ENCODE results near the gene SYTL1. TPM values are rescaled to one million over a fixed set of nuclear protein-coding genes. Genes with fewer than 3 reads are reported as not detected.

SYTL1 gene
- total and polyA plus RNA-seq, 9 of the 15 experiments (the other 6 are each of a cell fraction or from before 2014, with no cell fraction given) = 0.04 to 9.3 (median 1.7) TPM

DNA sequence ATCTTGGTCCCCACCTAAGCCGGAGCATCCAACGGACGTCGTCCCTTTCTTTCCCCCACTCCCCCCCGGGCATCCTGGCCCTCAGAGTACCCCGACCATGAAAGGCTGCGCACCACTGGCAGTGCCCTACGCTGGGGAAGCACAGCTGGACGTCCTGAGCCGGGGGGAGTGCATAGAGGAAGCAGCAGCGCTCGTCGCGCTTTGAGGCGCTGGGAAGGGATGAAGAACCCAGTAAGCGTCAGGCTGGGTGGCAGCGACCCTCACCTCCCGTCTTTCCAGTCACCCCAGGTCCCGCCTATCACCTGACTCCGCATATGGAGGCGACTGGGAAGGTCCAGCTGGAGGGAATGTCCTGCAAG is 19.2 kb downstream of the SYTL1 start:
- no peak overlapping the region for H2AFZ ChIP-seq (ENCODE audit: low read depth, low read length)
- in situ Hi-C loops (cut with MboI) (no loop called here), intact Hi-C loops (cut with micrococcal nuclease) (loop anchor here (10.0 kb wide), 1 partner anchor 166 kb away; no protein-coding TSS in a partner anchor)
- peaks cover 18 to 70% of the 10 kb centered on the region in 2 experiments for H3K4me1 ChIP-seq (replicated peaks in 1 of 2; ENCODE audit: control insufficient read depth in 2 of 2, insufficient read depth in 2 of 2, low read length in 2 of 2)
- no peak for DNase-seq (ENCODE audit: extremely low read depth in 1 of 4, low spot score in 3 of 4)
- no TSS peak for BruUV-seq (replicated peaks)
- H3K9me1 ChIP-seq (ENCODE audit: control insufficient read depth, insufficient read depth, low read length) = no peaks in the 10 kb centered on the region
- H3K79me2 ChIP-seq (ENCODE audit: control insufficient read depth, insufficient read depth, low read length) = no peaks in the 10 kb centered on the region
- FAIRE-seq = no peak
- ChIA-PET POLR2A (interaction anchor here (0.6 to 1.0 kb wide), 3 partner anchors 9 to 75 kb away, joined by 3 read pairs; no protein-coding TSS in a partner anchor), CTCF (ENCODE audit: low intra/inter-chr PET ratio) (no interaction called here)
- H3K9ac ChIP-seq (ENCODE audit: insufficient read depth in 1 of 2, low read depth in 2 of 2, low read length in 2 of 2) = peak overlapping the region in 1 of 2 experiments; percentile 1; a peak in 2 of 4 replicates
- H4K20me1 ChIP-seq (replicated peaks; ENCODE audit: control insufficient read depth, insufficient read depth, low read length) = peaks cover 10% of the 10 kb centered on the region; the same call in 1 of the 2 replicates
- ATAC-seq = no peak
- WGBS (ENCODE audit: insufficient coverage, low coverage, missing lambda C conversion rate) = 85% methylated on average over 16 of the region's 21 CpGs
- H3K9me3 ChIP-seq (replicated peaks; ENCODE audit: control insufficient read depth, insufficient read depth, low read depth, low read length) = no peaks in the 10 kb centered on the region
- no peak overlapping the region for H3K4me2 ChIP-seq (ENCODE audit: insufficient read depth, low read length)
- no peak overlapping the region for H3K27ac ChIP-seq (ENCODE audit: extremely low read depth, low read depth, low read length)
- no peak for TF ChIP-seq SAFB2 (IDR thresholded peaks at IDR 0.05; ENCODE audit: borderline replicate concordance, low read depth, low read length, severe bottlenecking)
- 0 out of 2 replicates have a peak, but pooled peaks have one; percentile 4 for TF ChIP-seq HNRNPL (IDR thresholded peaks at IDR 0.05; ENCODE audit: low read depth, low read length)
- peak; percentile 42 for TF ChIP-seq POLR2G (IDR thresholded peaks at IDR 0.05; ENCODE audit: low read depth, low read length)
- no peak for TF ChIP-seq GTF2E2 (tag; IDR thresholded peaks at IDR 0.05)
- peak; percentile 24; the same call in 1 of the 2 replicates for TF ChIP-seq RBFOX2 (IDR thresholded peaks at IDR 0.05; ENCODE audit: low read depth, low read length)
- no peak overlapping the region for H3K4me3 ChIP-seq
- no peaks in the 10 kb centered on the region for H3K27me3 ChIP-seq (ENCODE audit: control insufficient read depth in 2 of 2, insufficient read depth in 2 of 2, low read length in 2 of 2)
- H3K36me3 ChIP-seq (ENCODE audit: control insufficient read depth, insufficient read depth, low read length) = peaks cover 6% of the 10 kb centered on the region; the same call in 1 of the 3 replicates

- Histone ChIP-seq H3K27me3 (ENCODE audit: control insufficient read depth in 2 of 2, insufficient read depth in 2 of 2, low read length in 2 of 2) (no peaks in the 10 kb centered on the region), H3K9me1 (ENCODE audit: control insufficient read depth, insufficient read depth, low read length) (no peaks in the 10 kb centered on the region), H3K9ac (ENCODE audit: insufficient read depth in 1 of 2, low read depth in 2 of 2, low read length in 2 of 2) (no peak overlapping the region), H3K79me2 (ENCODE audit: control insufficient read depth, insufficient read depth, low read length) (no peaks in the 10 kb centered on the region), H3K27ac (ENCODE audit: extremely low read depth, low read depth, low read length) (no peak overlapping the region), H2AFZ (ENCODE audit: low read depth, low read length) (no peak overlapping the region), H3K36me3 (ENCODE audit: control insufficient read depth, insufficient read depth, low read length) (peaks cover 4% of the 10 kb centered on the region; the same call in 1 of the 3 replicates), H3K9me3 (replicated peaks; ENCODE audit: control insufficient read depth, insufficient read depth, low read depth, low read length) (no peaks in the 10 kb centered on the region), H3K4me2 (ENCODE audit: insufficient read depth, low read length) (no peak overlapping the region), H3K4me1 (replicated peaks in 1 of 2; ENCODE audit: control insufficient read depth in 2 of 2, insufficient read depth in 2 of 2, low read length in 2 of 2) (peaks cover 18 to 72% of the 10 kb centered on the region in 2 experiments), H4K20me1 (replicated peaks; ENCODE audit: control insufficient read depth, insufficient read depth, low read length) (peaks cover 10% of the 10 kb centered on the region; the same call in 1 of the 2 replicates), H3K4me3 (no peak overlapping the region)
- DNase-seq (ENCODE audit: extremely low read depth in 1 of 4, low spot score in 3 of 4) = no peak
- in situ Hi-C loops (cut with MboI) (no loop called here), intact Hi-C loops (cut with micrococcal nuclease) (loop anchor here (10.0 kb wide), 1 partner anchor 167 kb away; no protein-coding TSS in a partner anchor)
- 70% methylated on average over 8 of the region's 8 CpGs for WGBS (ENCODE audit: insufficient coverage, low coverage, missing lambda C conversion rate)
- no peak for FAIRE-seq
- POLR2A ChIA-PET = interaction anchor here (0.6 to 1.1 kb wide), 3 partner anchors 9 to 48 kb away, joined by 3 to 5 read pairs (median 3); no protein-coding TSS in a partner anchor
- BruUV-seq (replicated peaks) = no TSS peak
- CTCF ChIA-PET (ENCODE audit: low intra/inter-chr PET ratio) = no interaction called here
- ATAC-seq = no peak
- TF ChIP-seq POU5F1 (IDR thresholded peaks at IDR 0.05; ENCODE audit: borderline replicate concordance, low read depth, low read length, partially characterized antibody) = no peak
- no peak for TF ChIP-seq TCF7L2 (IDR thresholded peaks at IDR 0.05; ENCODE audit: low read depth, low read length)
- no peak for TF ChIP-seq AFF1 (IDR thresholded peaks at IDR 0.05; ENCODE audit: low read depth in 1 of 2, partially characterized antibody in 2 of 2)
- TF ChIP-seq KDM5B (IDR thresholded peaks at IDR 0.05; ENCODE audit: insufficient replicate concordance, low read depth, low read length) = no peak
- TF ChIP-seq CBFA2T3 (IDR thresholded peaks at IDR 0.05) = no peak
- TF ChIP-seq CHCHD3 (CRISPR knock-in tag; IDR thresholded peaks at IDR 0.05) = no peak
- TF ChIP-seq ZBTB1 (CRISPR knock-in tag; IDR thresholded peaks at IDR 0.05; ENCODE audit: borderline replicate concordance, low read depth) = no peak
These were observed 19.7 kb downstream of the SYTL1 start for GRCh38 chr1:27361553-27361952.

Measured in K562 (cell line).